Upper lobe of right lung (tissue), 1 donor: ENCODE measurements around the gene C1orf87. TPM values are rescaled to one million over a fixed set of nuclear protein-coding genes. Genes with fewer than 3 reads are reported as not detected.

Source experiments
- ATAC-seq: fragments of 200-7000 bp; cut with Tn5 transposase; one replicate; pipeline ENCODE4 v1.9.1; 2020; ENCODE audit warnings: mild to moderate bottlenecking, moderate library complexity
- DNase-seq: peaks from one replicate; pipeline ENCODE4 v3.0.0-alpha.2; 2020
- H3K27ac ChIP-seq: fragments of 200-600 bp; one replicate; pipeline ENCODE4 v1.8.0; 2022
- H3K27me3 ChIP-seq: fragments of 200-600 bp; one replicate; pipeline ENCODE4 v1.8.0; 2022; ENCODE audit warnings: mild to moderate bottlenecking
- H3K36me3 ChIP-seq: fragments of 200-600 bp; one replicate; pipeline ENCODE4 v1.8.0; 2022
- H3K4me1 ChIP-seq: fragments of 200-600 bp; one replicate; pipeline ENCODE4 v1.8.0; 2022
- H3K4me3 ChIP-seq: fragments of 200-600 bp; one replicate; pipeline ENCODE4 v1.8.0; 2022; ENCODE audit warnings: mild to moderate bottlenecking
- H3K9me3 ChIP-seq: fragments of 200-600 bp; one replicate; pipeline ENCODE4 v1.8.0; 2022
- CTCF ChIP-seq: fragments of 200-600 bp; IDR thresholded peaks from one replicate; pipeline ENCODE4 v1.8.0; 2022; ENCODE audit warnings: antibody characterized with exemption
- intact Hi-C: fragments of 100-400 bp; cut with DNase I; formaldehyde crosslinking; loops from one replicate; pipeline ENCODE4 v1.11.0; 2022
- total RNA-seq: library from RNA; stranded (reverse); fragmentation: NEBNext Ultra II Directional; extraction: Animal tissue kit (Norgen Biotek cat#: 25700); gene quantifications from one replicate; pipeline ENCODE4 v1.2.1, GENCODE V29; 2021
- donor health status: DM: no; HTN: yes; CAD: no; lungs with severe emphysema.

Gene C1orf87
- total RNA-seq, 1 donor from 2014 or later: 1.7 TPM

GRCh38 chr1:59992040-59992820, 81.3 kb downstream of the C1orf87 start:
- no peak for TF ChIP-seq CTCF
- Histone ChIP-seq H3K4me1 (no peaks in the 10 kb centered on the region), H3K27me3 (no peaks in the 10 kb centered on the region), H3K4me3 (no peak overlapping the region), H3K36me3 (no peaks in the 10 kb centered on the region), H3K9me3 (no peaks in the 10 kb centered on the region), H3K27ac (no peak overlapping the region)
- no peak for ATAC-seq
- no peak for DNase-seq
- intact Hi-C loops: no loop called here

- Histone ChIP-seq H3K27ac (no peak overlapping the region), H3K9me3 (no peaks in the 10 kb centered on the region), H3K27me3 (no peaks in the 10 kb centered on the region), H3K4me3 (no peak overlapping the region), H3K36me3 (no peaks in the 10 kb centered on the region), H3K4me1 (no peaks in the 10 kb centered on the region)
- TF ChIP-seq CTCF: no peak
- intact Hi-C loops: no loop called here
- DNase-seq (no peak), ATAC-seq (no peak)
These were observed 83.1 kb downstream of the C1orf87 start for GRCh38 chr1:59990470-59990869.

- ATAC-seq: no peak
- no peak overlapping the region for H3K27ac ChIP-seq
- no peaks in the 10 kb centered on the region for H3K9me3 ChIP-seq
- H3K27me3 ChIP-seq: no peaks in the 10 kb centered on the region
- no peak for DNase-seq
- no peaks in the 10 kb centered on the region for H3K4me1 ChIP-seq
- intact Hi-C loops: no loop called here
- no peak overlapping the region for H3K4me3 ChIP-seq
- TF ChIP-seq CTCF: no peak
- no peaks in the 10 kb centered on the region for H3K36me3 ChIP-seq
These were observed 86.9 kb downstream of the C1orf87 start for GRCh38 chr1:59986516-59987310.

- intact Hi-C loops: no loop called here
- ATAC-seq (no peak), DNase-seq (no peak)
- Histone ChIP-seq H3K27ac (no peak overlapping the region), H3K27me3 (no peaks in the 10 kb centered on the region), H3K4me1 (no peaks in the 10 kb centered on the region), H3K9me3 (no peaks in the 10 kb centered on the region), H3K4me3 (no peak overlapping the region), H3K36me3 (no peaks in the 10 kb centered on the region)
- no peak for TF ChIP-seq CTCF
These were observed 87.6 kb downstream of the C1orf87 start for GRCh38 chr1:59985911-59986515.

DNA sequence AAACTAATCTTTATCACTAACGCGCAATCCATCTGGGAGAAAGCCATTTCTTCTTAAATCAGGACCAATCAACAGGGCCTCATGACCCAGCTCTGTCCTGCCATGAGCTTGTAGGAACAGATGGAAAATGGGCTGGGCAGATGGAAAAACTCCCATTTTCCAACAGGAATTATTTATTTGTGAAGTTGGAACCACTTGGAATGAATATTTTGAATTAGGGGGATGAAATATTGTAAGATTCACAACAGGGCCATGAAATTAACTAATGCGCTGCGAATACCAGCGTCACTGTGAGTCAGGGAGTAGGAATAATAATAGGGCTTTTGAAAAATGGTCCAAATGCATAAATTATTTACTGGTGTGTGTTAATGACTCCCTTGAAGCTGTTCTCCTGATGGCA, 93.9 kb downstream of the C1orf87 start:
- no peaks in the 10 kb centered on the region for H3K27me3 ChIP-seq
- H3K4me3 ChIP-seq: no peak overlapping the region
- H3K4me1 ChIP-seq: peaks cover 7% of the 10 kb centered on the region
- intact Hi-C loops: no loop called here
- no peak for ATAC-seq
- H3K36me3 ChIP-seq: no peaks in the 10 kb centered on the region
- no peak overlapping the region for H3K27ac ChIP-seq
- TF ChIP-seq CTCF: no peak
- DNase-seq: no peak
- no peaks in the 10 kb centered on the region for H3K9me3 ChIP-seq
